OCI-LY7 (cell line): ENCODE data around the gene PPP1R14C. TPM values are rescaled to one million over a fixed set of nuclear protein-coding genes. Genes with fewer than 3 reads are reported as not detected.

Experiments
- BruUV-seq: library from RNA; stranded (reverse); fragments of 400-500 nt; replicated peaks from 2 replicates; lab custom pipeline; 2021; lab: Mats Ljungman, UMichigan
- CTCF ChIA-PET: fragments of 300-600 bp; sonication (Branson Sonifier 250); formaldehyde crosslinking; loops from one replicate; lab custom pipeline; 2022; ENCODE audit warnings: antibody characterized with exemption; ENCODE audit not compliant: unreplicated experiment; lab: Charles Lee
- POLR2A ChIA-PET: fragments of 300-600 bp; sonication (Branson Sonifier 250); formaldehyde crosslinking; loops from one replicate; lab custom pipeline; 2022; ENCODE audit warnings: antibody characterized with exemption; lab: Charles Lee
- DNase-seq: peaks from one replicate; pipeline ENCODE4 v3.0.0-alpha.2; 2015; ENCODE audit warnings: low spot score
- H2AFZ ChIP-seq: fragments of 200-600 bp; sonication (generic), shearing (Covaris generic); 2 replicates; pipeline ENCODE4 v1.6.1; 2014; ENCODE audit warnings: mild to moderate bottlenecking, antibody characterized with exemption, low read length, moderate library complexity
- H3K27ac ChIP-seq: fragments of 200-600 bp; sonication (generic); 2 replicates; pipeline ENCODE4 v1.5.1; 2014; ENCODE audit warnings: mixed run types, low read depth, mild to moderate bottlenecking, moderate library complexity, low read length, inconsistent platforms; ENCODE audit not compliant: poor library complexity, severe bottlenecking
- H3K36me3 ChIP-seq: fragments of 200-600 bp; sonication (generic); 2 replicates; pipeline ENCODE4 v1.6.1; 2014; ENCODE audit warnings: mild to moderate bottlenecking, antibody characterized with exemption, low read length, moderate library complexity, mixed read lengths; ENCODE audit not compliant: insufficient read depth
- H3K4me1 ChIP-seq: fragments of 200-600 bp; sonication (generic); 2 replicates; pipeline ENCODE4 v1.5.1; 2014; ENCODE audit warnings: mild to moderate bottlenecking, low read length; ENCODE audit not compliant: insufficient read depth, poor library complexity, severe bottlenecking
- H3K4me2 ChIP-seq: fragments of 200-600 bp; sonication (generic); 2 replicates; pipeline ENCODE4 v1.6.1; 2014; ENCODE audit warnings: mild to moderate bottlenecking, low read length
- H3K4me3 ChIP-seq: fragments of 200-600 bp; sonication (generic); 2 replicates; pipeline ENCODE4 v1.5.1; 2014; ENCODE audit warnings: mild to moderate bottlenecking, low read depth, low read length; ENCODE audit not compliant: poor library complexity, severe bottlenecking
- H3K79me2 ChIP-seq: fragments of 200-600 bp; sonication (generic); 2 replicates; pipeline ENCODE4 v1.6.1; 2016; ENCODE audit warnings: low read depth, mild to moderate bottlenecking, low read length, moderate library complexity, mixed read lengths; ENCODE audit not compliant: insufficient read depth
- H3K9me2 ChIP-seq: fragments of 200-600 bp; sonication (generic); 2 replicates; pipeline ENCODE4 v1.6.1; 2016; ENCODE audit warnings: mild to moderate bottlenecking, low read length, mixed read lengths; ENCODE audit not compliant: insufficient read depth
- H3K9me3 ChIP-seq: fragments of 200-600 bp; sonication (generic); 2 replicates; pipeline ENCODE4 v1.6.1; 2014; ENCODE audit warnings: mild to moderate bottlenecking, mixed run types, low read length, mixed read lengths
- H4K20me1 ChIP-seq: fragments of 200-600 bp; sonication (generic); 2 replicates; pipeline ENCODE4 v1.6.1; 2014; ENCODE audit warnings: mild to moderate bottlenecking, antibody characterized with exemption, low read length, moderate library complexity, mixed read lengths; ENCODE audit not compliant: insufficient read depth
- EZH2phosphoT487 ChIP-seq: fragments of 200-600 bp; sonication (generic); IDR thresholded peaks from 2 replicates; pipeline ENCODE4 v1.6.1; 2018; ENCODE audit warnings: low read depth, borderline replicate concordance, mild to moderate bottlenecking, mixed run types, antibody characterized with exemption, low read length, moderate library complexity, mixed read lengths
- intact Hi-C: fragments of 100-400 bp; cut with micrococcal nuclease; formaldehyde crosslinking; loops from one replicate; pipeline ENCODE4 v1.10.0; 2022; ENCODE audit not compliant: unreplicated experiment
- total RNA-seq, 2 experiments: library from RNA; depleted of rRNA in 1 of 2; stranded (reverse); fragments of >200 nt in 1 of 2; shearing (Covaris generic) in 1 of 2; gene quantifications; 2 replicates each; pipeline ENCODE4 v1.2.3, GENCODE V29; 2014 to 2022
- TF ChIP-seq, protein P1 (sequence below): fragments of 200-600 bp; sonication (generic); conservative IDR thresholded peaks from 2 replicates; pipeline ENCODE4 v1.5.1; 2014; ENCODE audit warnings: mild to moderate bottlenecking, antibody characterized with exemption, low read length, moderate library complexity, mixed read lengths

The PPP1R14C gene
- total RNA-seq, 2 experiments from 2014 or later = 1.8 TPM; not detected in 1

DNA sequence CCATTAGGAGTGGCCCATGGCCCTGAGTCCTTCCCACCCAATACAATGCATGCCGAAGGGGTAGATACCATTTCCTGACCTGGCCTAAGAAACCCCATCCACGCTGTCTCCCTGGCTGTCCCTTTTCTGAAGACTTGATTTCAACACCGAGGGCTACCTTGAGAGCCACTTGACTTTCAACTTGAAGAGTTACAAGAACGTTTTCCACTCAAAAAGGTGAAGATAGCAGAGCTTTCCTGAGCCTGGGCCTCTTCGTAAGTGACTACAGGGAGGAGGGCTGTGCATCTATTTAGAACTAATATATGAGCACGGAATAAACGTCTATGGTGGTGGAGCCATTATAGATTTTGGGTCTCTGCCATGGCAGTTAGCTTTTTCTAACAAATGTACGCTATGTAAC lies 14.4 kb upstream of the PPP1R14C start:
- no peak for TF ChIP-seq EZH2phosphoT487
- TF ChIP-seq, protein P1, sequence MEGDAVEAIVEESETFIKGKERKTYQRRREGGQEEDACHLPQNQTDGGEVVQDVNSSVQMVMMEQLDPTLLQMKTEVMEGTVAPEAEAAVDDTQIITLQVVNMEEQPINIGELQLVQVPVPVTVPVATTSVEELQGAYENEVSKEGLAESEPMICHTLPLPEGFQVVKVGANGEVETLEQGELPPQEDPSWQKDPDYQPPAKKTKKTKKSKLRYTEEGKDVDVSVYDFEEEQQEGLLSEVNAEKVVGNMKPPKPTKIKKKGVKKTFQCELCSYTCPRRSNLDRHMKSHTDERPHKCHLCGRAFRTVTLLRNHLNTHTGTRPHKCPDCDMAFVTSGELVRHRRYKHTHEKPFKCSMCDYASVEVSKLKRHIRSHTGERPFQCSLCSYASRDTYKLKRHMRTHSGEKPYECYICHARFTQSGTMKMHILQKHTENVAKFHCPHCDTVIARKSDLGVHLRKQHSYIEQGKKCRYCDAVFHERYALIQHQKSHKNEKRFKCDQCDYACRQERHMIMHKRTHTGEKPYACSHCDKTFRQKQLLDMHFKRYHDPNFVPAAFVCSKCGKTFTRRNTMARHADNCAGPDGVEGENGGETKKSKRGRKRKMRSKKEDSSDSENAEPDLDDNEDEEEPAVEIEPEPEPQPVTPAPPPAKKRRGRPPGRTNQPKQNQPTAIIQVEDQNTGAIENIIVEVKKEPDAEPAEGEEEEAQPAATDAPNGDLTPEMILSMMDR = no peak
- Histone ChIP-seq H3K27ac (no peak overlapping the region), H2AFZ (no peak overlapping the region), H3K4me2 (no peak overlapping the region), H3K79me2 (no peaks in the 10 kb centered on the region), H3K9me2 (no peaks in the 10 kb centered on the region), H3K4me1 (no peaks in the 10 kb centered on the region), H3K9me3 (no peaks in the 10 kb centered on the region), H3K36me3 (no peaks in the 10 kb centered on the region), H4K20me1 (no peaks in the 10 kb centered on the region), H3K4me3 (no peak overlapping the region)
- intact Hi-C loops = no loop called here
- no TSS peak for BruUV-seq
- CTCF ChIA-PET = no interaction called here
- POLR2A ChIA-PET = no interaction called here
- DNase-seq = no peak

DNA sequence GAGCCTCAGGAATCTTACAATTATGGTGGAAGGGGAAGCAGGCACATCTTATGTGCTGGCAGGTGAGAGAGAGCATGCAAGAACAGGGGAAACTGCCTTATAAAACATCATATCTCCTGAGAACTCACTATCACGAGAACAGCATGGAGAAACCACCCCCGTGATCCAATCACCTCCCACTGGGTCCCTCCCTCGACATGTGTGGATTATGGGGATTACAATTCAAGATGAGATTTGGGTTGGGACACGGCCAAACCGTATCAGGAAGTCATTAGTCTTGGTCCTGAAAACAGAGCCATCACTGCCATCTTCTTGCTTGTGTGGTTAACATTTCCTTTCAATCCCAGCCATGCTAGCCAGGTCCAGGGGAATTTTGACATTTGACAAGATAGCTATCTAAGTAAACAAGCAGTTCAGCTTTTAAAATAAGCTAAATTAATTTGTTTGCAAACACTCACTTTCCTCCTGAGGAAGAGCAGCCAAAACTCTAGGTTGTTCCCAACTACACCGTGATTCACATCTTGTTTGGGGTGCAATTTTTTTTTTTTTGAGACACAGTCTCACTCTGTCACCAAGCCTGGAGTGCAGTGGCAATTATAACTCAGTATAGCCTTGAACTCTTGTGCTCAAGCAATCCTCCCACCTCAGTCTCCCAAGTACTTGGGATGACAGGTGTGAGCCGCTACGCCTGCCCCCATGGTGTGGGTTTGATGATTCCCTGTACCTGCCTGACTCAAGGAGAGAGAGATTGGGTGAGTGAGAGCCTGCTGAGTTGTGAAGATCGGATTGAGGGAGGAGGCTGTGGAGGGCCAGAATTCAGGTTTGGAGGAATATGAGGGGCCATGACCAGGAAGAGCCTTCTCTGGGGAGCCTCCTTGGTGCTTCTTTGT lies 13.0 kb upstream of the PPP1R14C start:
- TF ChIP-seq, protein P1 = no peak
- no peak for TF ChIP-seq EZH2phosphoT487
- H3K27ac ChIP-seq = no peak overlapping the region
- no peaks in the 10 kb centered on the region for H3K4me1 ChIP-seq
- no peaks in the 10 kb centered on the region for H3K79me2 ChIP-seq
- no peak overlapping the region for H3K4me2 ChIP-seq
- no peak for DNase-seq
- no TSS peak for BruUV-seq
- intact Hi-C loops = no loop called here
- H3K36me3 ChIP-seq = no peaks in the 10 kb centered on the region
- no peaks in the 10 kb centered on the region for H3K9me2 ChIP-seq
- H2AFZ ChIP-seq = no peak overlapping the region
- CTCF ChIA-PET = no interaction called here
- no peaks in the 10 kb centered on the region for H4K20me1 ChIP-seq
- no peaks in the 10 kb centered on the region for H3K9me3 ChIP-seq
- POLR2A ChIA-PET = interaction anchor here (0.7 kb wide), 1 partner anchor 45 kb away, joined by 4 read pairs; no protein-coding TSS in a partner anchor
- no peak overlapping the region for H3K4me3 ChIP-seq

DNA sequence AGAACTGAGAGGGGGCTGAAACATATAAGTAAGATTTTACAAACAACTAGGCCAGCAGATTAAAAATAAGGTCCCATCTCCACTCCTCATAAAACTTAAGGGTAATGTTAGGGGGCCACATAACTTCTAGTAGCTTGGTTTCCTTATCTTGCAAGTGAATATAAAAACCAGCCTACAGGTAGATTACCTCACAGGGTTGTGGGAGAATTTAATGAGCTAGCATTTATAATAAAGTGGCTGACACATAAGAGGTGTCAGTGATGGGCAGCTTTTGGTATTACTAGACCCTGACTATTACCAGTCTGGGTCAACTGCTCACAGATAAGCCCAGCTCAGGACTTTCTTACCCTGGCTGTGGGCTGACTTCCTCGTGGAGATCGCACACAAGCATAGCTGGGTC lies 9.2 kb upstream of the PPP1R14C start:
- no peak overlapping the region for H3K4me3 ChIP-seq
- ChIA-PET CTCF (interaction anchor here (0.5 kb wide), 1 partner anchor 52 kb away, joined by 3 read pairs; no protein-coding TSS in a partner anchor), POLR2A (interaction anchor here (0.6 to 1.3 kb wide), 3 partner anchors 12 to 263 kb away, joined by 3 to 5 read pairs (median 3); no protein-coding TSS in a partner anchor)
- H3K79me2 ChIP-seq = no peaks in the 10 kb centered on the region
- no peak for DNase-seq
- H3K36me3 ChIP-seq = no peaks in the 10 kb centered on the region
- no peaks in the 10 kb centered on the region for H3K4me1 ChIP-seq
- intact Hi-C loops = no loop called here
- no peak for TF ChIP-seq EZH2phosphoT487
- TF ChIP-seq, protein P1 = no peak
- BruUV-seq = no TSS peak
- H4K20me1 ChIP-seq = no peaks in the 10 kb centered on the region
- no peaks in the 10 kb centered on the region for H3K9me2 ChIP-seq
- H3K27ac ChIP-seq = no peak overlapping the region
- 0 out of 2 replicates have a peak, but pooled peaks cover 13% of the 10 kb centered on the region for H3K9me3 ChIP-seq
- H3K4me2 ChIP-seq = no peak overlapping the region
- H2AFZ ChIP-seq = no peak overlapping the region
